Mesothelial cell of epicardium (in vitro differentiated cells): ENCODE data around the gene SLFN12. TPM values are rescaled to one million over a fixed set of nuclear protein-coding genes. Genes with fewer than 3 reads are reported as not detected.
"Not testable (repeated sequence)": the region's sequence is repeated elsewhere in the genome, so short reads cannot be mapped to it uniquely, and the experiment has no call there.

Experiments
- DNase-seq, 2 experiments: peaks; one replicate each; pipeline ENCODE4 v3.0.0; 2021; ENCODE audit warnings: low spot score in 2 of 2; ENCODE audit not compliant: unreplicated experiment in 2 of 2
- H3K27ac Mint-ChIP-seq: 2 replicates; pipeline ENCODE4 v1.8.0; 2021; ENCODE audit warnings: mixed read lengths
- H3K27me3 Mint-ChIP-seq: 2 replicates; pipeline ENCODE4 v1.8.0; 2021; ENCODE audit warnings: low read depth, mixed read lengths
- H3K36me3 Mint-ChIP-seq: 2 replicates; pipeline ENCODE4 v1.8.0; 2021; ENCODE audit warnings: mixed read lengths
- H3K4me1 Mint-ChIP-seq: 2 replicates; pipeline ENCODE4 v1.8.0; 2021; ENCODE audit warnings: mixed read lengths
- H3K4me3 Mint-ChIP-seq: 2 replicates; pipeline ENCODE4 v1.8.0; 2021; ENCODE audit warnings: mild to moderate bottlenecking, moderate library complexity, mixed read lengths
- H3K9me3 Mint-ChIP-seq: 2 replicates; pipeline ENCODE4 v1.8.0; 2021; ENCODE audit warnings: mixed read lengths
- CTCF ChIP-seq: fragments of 200-600 bp; sonication (generic); IDR thresholded peaks from one replicate; pipeline ENCODE4 v1.5.0; 2021; ENCODE audit warnings: antibody characterized with exemption; ENCODE audit not compliant: unreplicated experiment
- total RNA-seq: library from RNA; stranded (reverse); gene quantifications from 3 replicates; pipeline ENCODE4 v1.2.1, GENCODE V29; 2021

SLFN12 gene
- total RNA-seq, 1 donor from 2014 or later: 18.4 TPM

- Mint-ChIP-seq H3K36me3 (peaks cover 37% of the 10 kb centered on the region), H3K4me1 (no peaks in the 10 kb centered on the region), H3K4me3 (no peak overlapping the region)
These were observed 25.7 kb downstream of the SLFN12 start for GRCh38 chr17:35406568-35406967.

GRCh38 chr17:35404360-35404759 is 27.9 kb downstream of the SLFN12 start:
- Mint-ChIP-seq H3K27me3 (peaks cover 2% of the 10 kb centered on the region), H3K27ac (no peak overlapping the region), H3K4me3 (no peak overlapping the region), H3K4me1 (no peaks in the 10 kb centered on the region), H3K36me3 (peaks cover 22% of the 10 kb centered on the region), H3K9me3 (peaks cover 15% of the 10 kb centered on the region)
- no peak for DNase-seq
- no peak for TF ChIP-seq CTCF

More at GRCh38 chr17:35406568-35406967, 25.7 kb downstream of the SLFN12 start:
- Mint-ChIP-seq H3K27me3 (peaks cover 2% of the 10 kb centered on the region), H3K9me3 (peaks cover 11% of the 10 kb centered on the region), H3K27ac (no peak overlapping the region)
- DNase-seq: no peak
- TF ChIP-seq CTCF: no peak

GRCh38 chr17:35393783-35394182 is 38.5 kb downstream of the SLFN12 start:
- H3K4me3 Mint-ChIP-seq, H3K27me3 Mint-ChIP-seq, H3K27ac Mint-ChIP-seq, DNase-seq, H3K4me1 Mint-ChIP-seq, H3K36me3 Mint-ChIP-seq: not testable (repeated sequence)
- H3K9me3 Mint-ChIP-seq: peaks cover 24% of the 10 kb centered on the region

GRCh38 chr17:35390663-35391062 is 41.6 kb downstream of the SLFN12 start:
- TF ChIP-seq CTCF: no peak
- Mint-ChIP-seq H3K9me3 (peaks cover 33% of the 10 kb centered on the region), H3K36me3 (peaks cover 4% of the 10 kb centered on the region), H3K27ac (no peak overlapping the region), H3K27me3 (peaks cover 33% of the 10 kb centered on the region), H3K4me1 (no peaks in the 10 kb centered on the region), H3K4me3 (no peak overlapping the region)
- no peak for DNase-seq

- Mint-ChIP-seq H3K4me3 (no peak overlapping the region), H3K27ac (no peak overlapping the region), H3K27me3 (peaks cover 34% of the 10 kb centered on the region), H3K9me3 (peaks cover 28% of the 10 kb centered on the region), H3K36me3 (peaks cover 4% of the 10 kb centered on the region), H3K4me1 (no peaks in the 10 kb centered on the region)
- DNase-seq: no peak
- TF ChIP-seq CTCF: no peak
These were observed 42.1 kb downstream of the SLFN12 start for GRCh38 chr17:35390156-35390555.

- peaks cover 37% of the 10 kb centered on the region for H3K27me3 Mint-ChIP-seq
These were observed 44.8 kb downstream of the SLFN12 start for GRCh38 chr17:35387496-35387895.

More at GRCh38 chr17:35387496-35387895, 44.8 kb downstream of the SLFN12 start:
- Mint-ChIP-seq H3K4me1 (no peaks in the 10 kb centered on the region), H3K9me3 (peaks cover 34% of the 10 kb centered on the region), H3K36me3 (no peaks in the 10 kb centered on the region), H3K4me3 (no peak overlapping the region), H3K27ac (no peak overlapping the region)
- DNase-seq: no peak
- no peak for TF ChIP-seq CTCF
